Measurements from ENCODE around the gene CSNK1E. TPM values are rescaled to one million over a fixed set of nuclear protein-coding genes. Genes with fewer than 3 reads are reported as not detected.

CSNK1E gene
- total RNA-seq, 2 donors from 2014 or later, result 41.8 to 78.8 TPM

DNA sequence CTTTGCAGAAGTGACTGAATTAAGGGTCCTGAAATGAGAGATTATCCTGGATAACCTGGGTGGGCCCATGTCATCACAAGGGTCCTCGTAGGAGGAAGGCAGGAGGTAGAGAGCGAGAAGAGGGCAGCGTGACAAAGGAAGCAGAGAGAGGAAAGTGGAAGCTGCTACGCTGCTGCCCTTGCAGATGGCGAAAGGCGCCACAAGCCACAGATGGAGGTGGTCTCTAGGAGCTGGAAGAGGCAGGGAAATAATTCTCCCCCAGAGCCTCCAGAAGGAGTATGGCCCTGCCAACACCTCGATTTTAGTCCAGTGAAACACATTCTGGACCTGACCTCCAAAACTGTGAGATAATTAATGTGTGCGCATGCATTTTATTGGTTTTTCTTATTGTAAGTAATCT, 57.9 kb downstream of the CSNK1E start:
- H3K36me3 ChIP-seq, result peaks cover 8% of the 10 kb centered on the region
- DNase-seq (ENCODE audit: low spot score), result no peak
- peaks cover 0 to 90% of the 10 kb centered on the region in 2 donors for H3K4me1 ChIP-seq
- no peaks in the 10 kb centered on the region for H3K9me3 ChIP-seq
- TF ChIP-seq, protein P1, sequence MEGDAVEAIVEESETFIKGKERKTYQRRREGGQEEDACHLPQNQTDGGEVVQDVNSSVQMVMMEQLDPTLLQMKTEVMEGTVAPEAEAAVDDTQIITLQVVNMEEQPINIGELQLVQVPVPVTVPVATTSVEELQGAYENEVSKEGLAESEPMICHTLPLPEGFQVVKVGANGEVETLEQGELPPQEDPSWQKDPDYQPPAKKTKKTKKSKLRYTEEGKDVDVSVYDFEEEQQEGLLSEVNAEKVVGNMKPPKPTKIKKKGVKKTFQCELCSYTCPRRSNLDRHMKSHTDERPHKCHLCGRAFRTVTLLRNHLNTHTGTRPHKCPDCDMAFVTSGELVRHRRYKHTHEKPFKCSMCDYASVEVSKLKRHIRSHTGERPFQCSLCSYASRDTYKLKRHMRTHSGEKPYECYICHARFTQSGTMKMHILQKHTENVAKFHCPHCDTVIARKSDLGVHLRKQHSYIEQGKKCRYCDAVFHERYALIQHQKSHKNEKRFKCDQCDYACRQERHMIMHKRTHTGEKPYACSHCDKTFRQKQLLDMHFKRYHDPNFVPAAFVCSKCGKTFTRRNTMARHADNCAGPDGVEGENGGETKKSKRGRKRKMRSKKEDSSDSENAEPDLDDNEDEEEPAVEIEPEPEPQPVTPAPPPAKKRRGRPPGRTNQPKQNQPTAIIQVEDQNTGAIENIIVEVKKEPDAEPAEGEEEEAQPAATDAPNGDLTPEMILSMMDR (IDR thresholded peaks at IDR 0.05), result no peak
- peak overlapping the region; percentile 71 to 86 for H3K27ac ChIP-seq
- no peak overlapping the region for H3K4me3 ChIP-seq
- no peaks in the 10 kb centered on the region for H3K27me3 ChIP-seq

DNA sequence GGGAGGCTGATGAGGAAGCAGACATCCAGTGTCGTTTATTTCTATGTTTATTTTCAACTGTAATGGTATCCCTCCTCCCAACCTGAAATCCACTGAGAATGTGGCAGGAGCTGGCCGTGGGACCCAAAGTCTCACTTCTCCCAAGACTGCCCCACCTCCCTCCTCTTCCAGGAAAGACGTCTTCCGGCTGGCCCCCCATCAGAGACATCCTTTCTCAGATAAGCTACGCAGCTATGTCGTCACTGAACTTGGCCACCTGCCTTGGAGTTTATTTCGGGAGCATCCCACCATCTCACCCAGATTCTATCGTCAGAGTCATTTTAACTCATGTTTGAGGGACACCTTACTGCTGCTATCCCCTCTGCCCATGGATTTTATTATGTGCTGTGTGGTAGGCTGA, 58.3 kb downstream of the CSNK1E start:
- TF ChIP-seq, protein P1 (IDR thresholded peaks at IDR 0.05), result no peak
- Histone ChIP-seq H3K27me3 (no peaks in the 10 kb centered on the region), H3K4me1 (peaks cover 0 to 91% of the 10 kb centered on the region in 2 donors), H3K4me3 (no peak overlapping the region), H3K9me3 (no peaks in the 10 kb centered on the region), H3K36me3 (peaks cover 8% of the 10 kb centered on the region), H3K27ac (peak overlapping the region; percentile 71 to 86)
- DNase-seq (ENCODE audit: low spot score), result peak; percentile 93

DNA sequence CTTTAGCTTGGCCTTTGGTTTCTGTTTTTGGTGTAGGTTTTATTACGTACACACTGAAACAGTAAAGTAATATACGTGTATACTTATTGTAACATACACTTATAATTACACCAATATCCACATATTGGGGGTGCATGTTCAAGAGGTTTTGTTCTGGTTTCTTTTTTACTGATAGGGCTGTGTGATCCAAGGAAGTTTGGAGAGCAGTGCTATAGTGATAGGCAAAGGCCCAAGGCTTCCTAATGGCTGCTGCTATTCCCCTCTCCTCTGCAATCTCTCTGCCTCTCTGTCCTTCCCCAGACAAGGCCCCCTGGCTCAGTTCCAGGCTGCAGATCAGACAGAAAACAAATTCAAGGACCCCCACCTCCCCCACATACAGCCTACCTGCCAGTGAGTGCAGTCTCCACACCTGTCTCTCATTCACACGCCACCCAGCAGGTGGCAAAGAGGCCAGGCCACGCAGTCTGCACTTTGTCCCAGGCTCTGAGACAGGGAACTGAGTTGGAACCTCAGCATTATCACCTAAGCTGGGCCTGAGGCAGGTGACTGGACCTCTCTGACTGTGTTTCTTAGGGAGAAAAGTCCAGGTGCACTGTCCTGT, 59.5 kb downstream of the CSNK1E start:
- no peaks in the 10 kb centered on the region for H3K9me3 ChIP-seq
- TF ChIP-seq, protein P1 (IDR thresholded peaks at IDR 0.05), result no peak
- H3K27ac ChIP-seq, result peak overlapping the region; percentile 71 to 86
- DNase-seq (ENCODE audit: low spot score), result no peak
- no peaks in the 10 kb centered on the region for H3K36me3 ChIP-seq
- H3K27me3 ChIP-seq, result no peaks in the 10 kb centered on the region
- no peak overlapping the region for H3K4me3 ChIP-seq
- H3K4me1 ChIP-seq, result peaks cover 0 to 86% of the 10 kb centered on the region in 2 donors

DNA sequence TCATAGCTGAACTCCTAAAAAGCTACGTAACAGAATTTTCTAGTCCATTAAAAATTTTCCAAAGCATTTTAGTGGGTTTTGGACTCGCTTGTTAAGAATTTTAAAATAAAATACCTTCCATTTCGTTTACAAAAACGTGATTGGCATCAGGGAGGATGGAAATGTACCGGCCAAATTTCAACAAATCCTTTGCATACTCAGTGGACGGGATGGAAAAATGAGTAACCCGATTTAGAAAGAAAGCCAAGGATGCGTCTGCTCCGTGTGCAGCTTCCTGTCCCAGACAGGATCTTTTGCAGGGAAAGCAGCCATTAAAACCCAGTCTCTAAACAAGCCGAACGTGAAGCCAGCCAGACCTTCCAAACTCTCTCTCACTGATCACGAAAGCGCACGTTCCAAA, 60.1 kb downstream of the CSNK1E start:
- TF ChIP-seq, protein P1 (IDR thresholded peaks at IDR 0.05), result no peak
- no peaks in the 10 kb centered on the region for H3K36me3 ChIP-seq
- H3K4me1 ChIP-seq, result peaks cover 0 to 81% of the 10 kb centered on the region in 2 donors
- no peaks in the 10 kb centered on the region for H3K9me3 ChIP-seq
- H3K27ac ChIP-seq, result peak overlapping the region; percentile 71 to 86
- no peak overlapping the region for H3K4me3 ChIP-seq
- H3K27me3 ChIP-seq, result no peaks in the 10 kb centered on the region
- no peak for DNase-seq (ENCODE audit: low spot score)

DNA sequence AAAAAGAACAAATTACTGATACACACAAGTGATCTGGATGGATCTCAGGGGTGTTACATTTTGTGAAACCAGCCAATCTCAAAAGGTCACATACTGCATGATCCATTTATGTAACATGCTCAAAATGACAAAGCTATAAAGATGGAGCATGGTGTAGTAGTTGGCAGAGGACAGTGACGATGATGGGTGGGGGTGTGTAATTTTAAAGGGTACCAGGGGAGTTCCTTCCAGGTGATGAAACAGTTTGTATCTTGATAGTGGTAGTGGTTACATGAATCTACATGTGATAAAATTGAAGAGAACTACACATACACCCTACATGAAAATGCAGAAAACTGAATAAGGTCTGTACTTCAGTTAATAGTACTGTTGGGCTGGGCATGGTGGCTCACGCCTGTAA, 61.5 kb downstream of the CSNK1E start:
- peak overlapping the region in 1 of 2 donors; percentile 86 for H3K27ac ChIP-seq
- TF ChIP-seq, protein P1 (IDR thresholded peaks at IDR 0.05), result no peak
- H3K4me1 ChIP-seq, result peaks cover 0 to 76% of the 10 kb centered on the region in 2 donors

DNA sequence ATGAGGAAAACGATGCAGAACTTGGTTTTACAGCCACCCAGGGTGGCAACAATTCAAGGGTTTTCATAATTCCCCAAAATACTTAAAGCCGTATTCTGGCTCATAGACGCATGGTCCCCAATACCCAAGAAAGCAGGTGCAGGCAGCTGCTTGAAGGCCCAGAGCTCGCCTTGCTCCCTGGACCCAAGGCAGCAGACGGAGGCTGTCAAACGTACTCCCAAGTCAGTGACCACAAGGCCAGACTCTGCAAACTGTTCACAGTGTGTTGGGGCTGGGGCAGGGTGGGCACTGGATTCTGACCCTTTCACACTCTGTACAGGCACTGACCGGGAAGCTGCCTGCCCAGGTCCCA, 65.9 kb downstream of the CSNK1E start:
- Histone ChIP-seq H3K4me1 (peaks cover 0 to 65% of the 10 kb centered on the region in 2 donors), H3K9me3 (no peaks in the 10 kb centered on the region), H3K27ac (peak overlapping the region; percentile 27 to 31), H3K27me3 (no peaks in the 10 kb centered on the region), H3K4me3 (no peak overlapping the region), H3K36me3 (peaks cover 12% of the 10 kb centered on the region)
- DNase-seq (ENCODE audit: low spot score), result no peak
- TF ChIP-seq, protein P1 (IDR thresholded peaks at IDR 0.05), result no peak

More for the DNA sequence above, 61.5 kb downstream of the CSNK1E start:
- DNase-seq (ENCODE audit: low spot score), result no peak
- Histone ChIP-seq H3K9me3 (no peaks in the 10 kb centered on the region), H3K36me3 (no peaks in the 10 kb centered on the region), H3K27me3 (no peaks in the 10 kb centered on the region), H3K4me3 (no peak overlapping the region)
